ENCODE data around the gene PRR15.

GRCh38 chr7:29567174-29567573 is 3.5 kb downstream of the PRR15 start:
- TF ChIP-seq CTCF (IDR thresholded peaks at IDR 0.05) (no peak), POLR2A (IDR thresholded peaks at IDR 0.05) (no peak)
